HG03457 (cell line): Measurements from ENCODE around the gene ARHGEF12.

Source experiments
- ATAC-seq: cut with Tn5 transposase; IDR thresholded peaks from one replicate; pipeline ENCODE4 v1.9.1; 2021; ENCODE audit warnings: moderate number of reproducible peaks; ENCODE audit not compliant: unreplicated experiment

ARHGEF12 gene

DNA sequence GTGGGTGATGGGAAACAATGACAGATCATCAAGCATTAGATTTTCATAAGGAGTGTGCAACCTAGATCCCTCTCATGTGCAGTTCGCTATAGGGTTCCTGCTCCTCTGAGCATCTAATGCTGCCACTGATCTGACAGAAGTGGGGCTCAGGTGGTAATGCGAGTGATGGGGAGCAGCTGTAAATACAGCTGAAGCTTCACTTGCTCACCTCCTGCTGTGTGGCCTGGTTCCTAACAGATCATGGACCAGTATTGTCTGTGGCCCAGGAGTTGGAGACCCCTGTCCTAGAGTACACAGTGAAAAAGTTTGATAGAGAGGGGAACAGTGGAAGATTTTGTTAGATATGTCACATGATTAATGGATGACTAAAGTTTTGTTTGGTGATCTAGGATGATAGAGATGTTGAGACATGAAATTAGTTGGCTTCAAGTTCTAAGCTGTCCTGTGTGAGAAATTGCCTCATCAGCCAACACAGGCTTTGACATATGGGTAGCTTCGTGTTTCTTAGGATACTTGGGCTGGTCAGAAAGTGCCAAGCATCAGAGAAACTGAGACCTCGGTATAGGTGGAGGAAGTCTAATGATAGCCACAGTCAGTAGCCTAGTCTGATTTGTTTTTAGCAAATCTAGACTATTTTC, 47.4 kb downstream of the ARHGEF12 start:
- ATAC-seq = no peak

DNA sequence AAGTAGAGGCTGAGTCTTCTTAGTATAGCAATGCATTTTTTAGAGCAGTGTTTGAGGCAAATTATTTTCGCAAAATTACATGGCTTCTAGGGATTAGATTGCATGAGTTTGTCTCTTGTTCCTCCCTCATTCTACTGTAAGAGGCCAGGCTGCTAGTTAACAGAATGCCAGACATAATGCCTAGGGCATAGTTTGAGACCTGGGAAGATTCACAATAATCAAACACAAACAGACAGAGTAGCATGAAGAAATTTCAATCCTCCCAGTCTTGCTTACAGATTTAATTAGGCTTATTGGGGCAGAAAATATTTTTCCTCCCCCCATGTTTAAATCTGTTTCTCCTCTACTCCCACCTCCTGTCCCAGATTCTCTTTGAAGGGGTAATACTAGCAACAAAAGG, 48.3 kb downstream of the ARHGEF12 start:
- ATAC-seq = no peak

- no peak for ATAC-seq
Observed at GRCh38 chr11:120385110-120385509, 48.9 kb downstream of the ARHGEF12 start.

- ATAC-seq = no peak
Observed at GRCh38 chr11:120385655-120386054, 49.4 kb downstream of the ARHGEF12 start.

GRCh38 chr11:120386318-120386717, 50.1 kb downstream of the ARHGEF12 start:
- ATAC-seq = no peak

DNA sequence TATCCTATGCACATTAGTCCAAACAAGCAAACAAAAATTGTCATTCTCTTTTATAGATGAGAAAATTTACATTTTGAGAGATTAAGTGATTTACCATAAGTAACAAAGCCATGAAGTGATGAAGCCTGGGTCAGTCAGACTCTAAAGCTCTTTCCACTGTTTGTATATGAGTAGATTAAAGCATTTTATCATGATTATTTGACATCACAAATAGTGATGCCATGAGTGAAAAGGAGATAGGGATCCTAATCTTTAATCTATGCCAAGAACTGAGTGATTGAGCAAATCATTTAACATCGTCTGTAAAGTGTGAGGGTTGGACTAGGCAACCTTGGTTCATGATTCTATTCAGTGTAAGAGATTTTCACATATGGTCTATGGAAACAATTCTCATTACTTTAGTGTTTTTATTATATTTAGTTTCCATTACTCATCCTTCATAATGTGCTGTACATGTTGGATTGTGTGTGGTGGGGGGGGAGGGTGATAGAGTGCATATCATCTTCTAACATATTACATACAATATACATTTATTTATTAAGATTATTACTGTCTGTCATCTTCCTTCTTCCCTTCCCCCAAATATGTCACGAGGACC, 50.7 kb downstream of the ARHGEF12 start:
- no peak for ATAC-seq

GRCh38 chr11:120388261-120388660, 52.0 kb downstream of the ARHGEF12 start:
- no peak for ATAC-seq

- no peak for ATAC-seq
Observed at GRCh38 chr11:120389693-120390584, 53.7 kb downstream of the ARHGEF12 start.

GRCh38 chr11:120390585-120390922, 54.3 kb downstream of the ARHGEF12 start:
- ATAC-seq = no peak

- no peak for ATAC-seq
Observed at GRCh38 chr11:120391292-120391691, 55.1 kb downstream of the ARHGEF12 start.

DNA sequence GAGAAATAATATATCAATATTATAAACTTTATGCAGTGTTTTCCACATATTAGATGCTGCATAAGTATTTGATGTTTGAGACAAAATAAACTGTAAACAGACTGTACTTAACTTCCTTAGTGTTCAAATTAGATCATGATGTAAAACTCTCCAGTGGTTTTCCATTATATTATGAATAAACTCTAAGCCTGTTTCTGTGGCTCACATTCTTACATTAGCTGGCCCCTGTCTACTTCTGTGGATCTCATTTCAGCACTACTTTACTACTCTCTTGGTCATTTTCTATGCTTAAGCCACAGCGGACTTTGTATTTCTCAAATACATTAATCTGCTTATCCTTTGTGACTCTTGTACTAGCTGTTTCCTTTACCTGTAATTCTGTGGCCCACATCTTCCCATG, 55.6 kb downstream of the ARHGEF12 start:
- no peak for ATAC-seq

DNA sequence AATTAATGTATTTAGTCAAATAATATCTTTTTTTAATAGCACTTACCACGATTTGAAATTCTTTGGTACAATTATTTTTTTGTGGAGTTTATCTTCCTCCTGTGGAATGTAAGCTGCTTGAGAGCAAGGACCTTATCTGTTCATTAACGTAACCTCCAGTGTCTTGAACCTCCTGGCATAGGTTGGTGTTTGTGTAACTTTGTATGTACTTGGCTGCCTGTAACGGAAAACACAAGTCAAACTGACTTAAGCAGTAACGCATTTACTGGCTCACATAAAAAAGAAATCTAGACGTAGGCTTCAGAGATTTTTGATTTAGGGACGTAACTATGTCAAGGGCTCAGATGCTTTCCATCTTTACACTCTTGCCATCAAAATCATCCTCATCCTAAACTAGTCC, 56.1 kb downstream of the ARHGEF12 start:
- ATAC-seq = no peak

DNA sequence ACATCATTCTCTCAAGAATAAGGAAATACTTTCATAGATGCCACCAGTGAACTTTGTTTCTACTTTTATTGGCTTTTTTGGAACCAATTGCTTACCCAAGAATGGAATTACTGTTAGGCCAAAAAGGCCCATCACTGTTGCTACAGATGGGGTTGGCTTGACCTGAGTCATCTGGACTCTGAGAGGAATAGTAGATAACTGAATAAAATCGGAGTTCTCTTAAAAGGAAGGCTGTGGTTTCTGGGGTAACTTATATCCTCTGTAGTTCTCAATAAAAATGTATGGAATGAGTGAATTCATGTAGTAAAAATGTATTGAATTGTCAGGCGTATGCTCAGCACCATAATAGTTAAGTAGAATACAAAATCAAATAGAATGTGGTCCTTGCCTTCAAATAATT, 56.6 kb downstream of the ARHGEF12 start:
- ATAC-seq = no peak

DNA sequence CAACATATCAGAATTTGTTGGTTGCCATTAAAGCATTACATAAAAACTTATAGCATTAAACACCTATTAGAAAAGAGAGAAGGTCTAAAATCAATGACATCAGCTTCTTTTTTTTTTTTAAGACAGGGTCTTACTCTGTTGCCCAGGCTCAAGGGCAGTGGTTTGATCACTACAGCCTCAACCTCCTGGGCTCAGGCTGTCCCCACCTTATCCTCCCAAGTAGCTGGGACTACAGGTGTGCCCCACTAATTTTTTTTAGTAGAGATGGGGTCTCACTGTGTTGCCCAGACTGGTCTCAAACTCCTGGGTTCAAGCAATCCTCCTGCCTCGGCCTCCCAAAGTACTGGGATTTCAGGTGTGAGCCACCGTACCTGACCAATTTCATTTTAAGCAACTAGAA, 57.9 kb downstream of the ARHGEF12 start:
- no peak for ATAC-seq

DNA sequence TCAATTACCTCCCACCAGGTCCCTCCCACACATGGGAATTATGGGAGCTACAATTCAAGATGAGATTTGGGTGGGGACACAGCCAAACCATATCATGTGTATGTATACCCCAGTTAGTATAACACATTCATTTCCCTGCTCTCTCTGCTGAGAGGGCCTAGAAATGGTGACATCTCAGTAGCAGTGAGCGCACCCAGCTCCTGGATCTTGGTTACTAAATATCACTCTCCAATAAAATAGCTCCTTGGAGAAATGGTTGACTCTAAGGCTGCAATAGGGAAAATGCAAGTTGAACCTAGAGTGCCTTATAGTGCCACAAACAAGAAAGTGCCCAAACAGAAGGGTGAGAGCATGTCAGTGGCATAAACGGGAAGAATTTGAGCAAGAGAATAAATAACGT, 59.6 kb downstream of the ARHGEF12 start:
- no peak for ATAC-seq

DNA sequence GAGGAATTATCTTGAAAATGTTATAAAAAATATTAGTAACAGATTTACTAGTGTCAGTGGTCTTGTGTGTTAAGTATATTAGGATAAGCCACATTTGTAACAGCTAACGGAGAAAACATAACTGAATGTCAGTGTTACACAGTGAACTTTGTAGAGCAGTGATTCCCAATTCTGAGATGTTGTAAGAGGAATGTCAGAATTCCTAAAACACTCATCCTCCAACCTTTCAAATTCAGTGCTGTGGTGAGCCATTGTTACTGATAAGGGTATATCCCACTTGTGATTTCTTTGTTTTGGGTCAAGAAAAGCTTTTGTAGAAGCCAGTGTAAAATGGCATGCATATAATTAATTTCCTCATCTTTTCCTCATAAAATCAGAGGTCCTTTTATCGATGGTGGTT, 61.9 kb downstream of the ARHGEF12 start:
- ATAC-seq = no peak

- ATAC-seq = no peak
Observed at GRCh38 chr11:120399307-120399706, 63.1 kb downstream of the ARHGEF12 start.

- no peak for ATAC-seq
Observed at GRCh38 chr11:120400564-120401364, 64.6 kb downstream of the ARHGEF12 start.

DNA sequence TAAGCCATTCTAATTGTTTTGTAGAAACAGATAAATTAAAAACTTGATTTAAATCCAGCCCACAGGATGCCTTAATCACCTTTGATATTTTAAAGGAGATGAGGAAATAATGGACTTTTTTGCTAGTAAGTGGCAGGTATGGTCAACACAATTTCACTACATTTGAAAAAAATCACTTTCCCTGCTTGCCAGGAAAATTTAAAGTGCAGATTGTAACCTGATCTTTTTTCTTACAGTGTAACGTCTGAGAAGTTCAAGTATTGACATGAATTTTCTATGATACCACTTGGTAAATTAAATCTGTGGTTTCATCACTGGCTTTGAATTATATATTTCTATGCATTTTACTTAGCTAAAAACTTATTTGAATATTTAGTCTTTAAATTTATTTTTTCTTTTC, 65.3 kb downstream of the ARHGEF12 start:
- no peak for ATAC-seq

DNA sequence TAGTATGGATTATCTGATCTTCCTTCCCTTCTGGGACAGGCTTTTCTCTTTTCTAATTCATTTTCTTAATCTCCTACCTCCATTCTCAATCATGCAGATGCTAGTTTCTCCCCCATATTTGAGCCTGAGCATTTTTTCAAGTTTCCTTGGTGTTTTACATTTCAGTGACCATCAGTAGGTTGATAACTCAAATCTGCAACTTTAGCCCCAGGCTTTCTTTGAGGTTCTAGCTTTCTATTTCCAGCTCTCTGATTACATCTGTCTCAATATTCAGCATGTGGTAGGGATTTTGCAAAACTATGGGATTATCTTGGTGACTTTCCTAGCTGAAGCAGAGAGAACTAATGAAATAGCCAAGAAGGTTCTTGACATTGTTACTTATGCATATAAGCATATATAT, 67.8 kb downstream of the ARHGEF12 start:
- no peak for ATAC-seq

- no peak for ATAC-seq
Observed at GRCh38 chr11:120404495-120404894, 68.3 kb downstream of the ARHGEF12 start.
